WERI-Rb-1 (cell line): ENCODE data around the gene SPACA1.

Experiments used
- DNase-seq: peaks from one replicate; pipeline ENCODE4 v3.0.0-alpha.2; 2020
- H3K27ac ChIP-seq: fragments of 250-450 bp; sonication (Bioruptor Pico); 2 replicates; pipeline ENCODE4 v1.5.1; 2020; ENCODE audit warnings: mild to moderate bottlenecking, moderate library complexity
- H3K27me3 ChIP-seq: fragments of 250-450 bp; sonication (Bioruptor Pico); 2 replicates; pipeline ENCODE4 v1.5.1; 2021; ENCODE audit warnings: mild to moderate bottlenecking, low read depth, moderate library complexity; ENCODE audit not compliant: insufficient read depth, severe bottlenecking
- H3K36me3 ChIP-seq: fragments of 250-450 bp; sonication (Bioruptor Pico); 2 replicates; pipeline ENCODE4 v1.5.1; 2020; ENCODE audit warnings: mild to moderate bottlenecking, moderate library complexity
- H3K4me3 ChIP-seq: 2 replicates; pipeline ENCODE4 v1.5.1; 2011; ENCODE audit warnings: low read depth, mild to moderate bottlenecking, control low read depth, low read length
- H3K9me3 ChIP-seq: fragments of 250-450 bp; sonication (Bioruptor Pico); 2 replicates; pipeline ENCODE4 v1.5.1; 2021; ENCODE audit warnings: mild to moderate bottlenecking, moderate library complexity; ENCODE audit not compliant: severe bottlenecking
- CTCF ChIP-seq: IDR thresholded peaks from 2 replicates; pipeline ENCODE4 v1.5.1; 2011; ENCODE audit warnings: low read depth, mild to moderate bottlenecking, control low read depth, inconsistent platforms, low read length

Gene SPACA1

GRCh38 chr6:88044530-88044929 is 3.1 kb upstream of the SPACA1 start:
- Histone ChIP-seq H3K9me3 (no peaks in the 10 kb centered on the region), H3K27me3 (no peaks in the 10 kb centered on the region), H3K36me3 (no peaks in the 10 kb centered on the region), H3K27ac (no peak overlapping the region), H3K4me3 (no peak overlapping the region)
- TF ChIP-seq CTCF, result no peak
- no peak for DNase-seq

GRCh38 chr6:88045521-88046136 is 2.0 kb upstream of the SPACA1 start:
- Histone ChIP-seq H3K4me3 (no peak overlapping the region), H3K27ac (no peak overlapping the region), H3K36me3 (no peaks in the 10 kb centered on the region), H3K27me3 (no peaks in the 10 kb centered on the region), H3K9me3 (no peaks in the 10 kb centered on the region)
- TF ChIP-seq CTCF, result no peak
- no peak for DNase-seq

GRCh38 chr6:88048578-88048977 is 937 bp downstream of the SPACA1 start:
- no peak for DNase-seq
- Histone ChIP-seq H3K9me3 (no peaks in the 10 kb centered on the region), H3K4me3 (no peak overlapping the region), H3K27me3 (no peaks in the 10 kb centered on the region), H3K36me3 (no peaks in the 10 kb centered on the region), H3K27ac (no peak overlapping the region)
- TF ChIP-seq CTCF, result no peak

- Histone ChIP-seq H3K27ac (no peak overlapping the region), H3K4me3 (no peak overlapping the region), H3K9me3 (no peaks in the 10 kb centered on the region), H3K27me3 (no peaks in the 10 kb centered on the region), H3K36me3 (no peaks in the 10 kb centered on the region)
- no peak for DNase-seq
- TF ChIP-seq CTCF, result no peak
These were observed 2.6 kb downstream of the SPACA1 start for GRCh38 chr6:88050140-88050818.

GRCh38 chr6:88059191-88059590 is 11.6 kb downstream of the SPACA1 start:
- Histone ChIP-seq H3K27ac (no peak overlapping the region), H3K9me3 (no peaks in the 10 kb centered on the region), H3K36me3 (no peaks in the 10 kb centered on the region), H3K4me3 (no peak overlapping the region), H3K27me3 (no peaks in the 10 kb centered on the region)
- no peak for DNase-seq
- TF ChIP-seq CTCF, result no peak

GRCh38 chr6:88062376-88062775 is 14.7 kb downstream of the SPACA1 start:
- no peaks in the 10 kb centered on the region for H3K36me3 ChIP-seq
- TF ChIP-seq CTCF, result no peak
- no peak overlapping the region for H3K27ac ChIP-seq
- H3K9me3 ChIP-seq, result no peaks in the 10 kb centered on the region
- H3K27me3 ChIP-seq, result no peaks in the 10 kb centered on the region
- DNase-seq, result no peak
- no peak overlapping the region for H3K4me3 ChIP-seq
